Effector CD4-positive, alpha-beta T cell (primary cell): ENCODE measurements around the gene PTGES.

ENCODE experiments used
- DNase-seq: peaks from one replicate; pipeline ENCODE4 v3.0.0-alpha.2; 2020

PTGES gene

GRCh38 chr9:129716091-129716490, 36.8 kb downstream of the PTGES start:
- DNase-seq, result no peak

DNA sequence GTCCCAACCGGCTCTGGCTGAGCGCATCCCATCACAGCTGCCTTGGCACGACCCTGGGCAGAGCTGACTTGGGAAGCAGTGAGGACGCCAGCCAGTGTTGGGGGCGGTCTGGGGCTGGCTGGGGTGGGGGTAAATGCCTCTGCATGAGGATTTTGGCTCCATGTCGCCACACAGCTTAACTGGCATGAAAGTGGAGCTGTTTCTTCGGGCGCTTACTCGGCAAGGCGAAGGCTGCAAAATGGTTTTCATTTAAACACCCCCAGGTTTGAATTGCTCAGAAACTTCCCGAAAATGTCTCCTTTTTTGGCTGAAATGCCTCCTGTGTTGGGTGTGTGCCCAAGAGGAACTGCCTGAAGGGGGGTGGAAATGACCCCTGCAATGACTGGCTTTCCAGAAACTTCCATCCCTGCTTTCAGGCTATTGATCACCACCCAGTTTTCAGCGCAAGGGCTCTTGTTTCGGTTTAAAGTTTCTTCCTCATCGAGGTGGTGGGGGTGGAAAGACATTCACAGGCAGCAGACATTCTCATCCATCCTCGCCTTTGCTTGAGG, 38.3 kb downstream of the PTGES start:
- no peak for DNase-seq

- DNase-seq, result no peak
These were observed 39.5 kb downstream of the PTGES start for GRCh38 chr9:129713402-129713679.

GRCh38 chr9:129712634-129713401, 40.0 kb downstream of the PTGES start:
- no peak for DNase-seq

- DNase-seq, result no peak
These were observed 42.7 kb downstream of the PTGES start for GRCh38 chr9:129710169-129710453.

GRCh38 chr9:129709438-129710168, 43.2 kb downstream of the PTGES start:
- DNase-seq, result no peak

DNA sequence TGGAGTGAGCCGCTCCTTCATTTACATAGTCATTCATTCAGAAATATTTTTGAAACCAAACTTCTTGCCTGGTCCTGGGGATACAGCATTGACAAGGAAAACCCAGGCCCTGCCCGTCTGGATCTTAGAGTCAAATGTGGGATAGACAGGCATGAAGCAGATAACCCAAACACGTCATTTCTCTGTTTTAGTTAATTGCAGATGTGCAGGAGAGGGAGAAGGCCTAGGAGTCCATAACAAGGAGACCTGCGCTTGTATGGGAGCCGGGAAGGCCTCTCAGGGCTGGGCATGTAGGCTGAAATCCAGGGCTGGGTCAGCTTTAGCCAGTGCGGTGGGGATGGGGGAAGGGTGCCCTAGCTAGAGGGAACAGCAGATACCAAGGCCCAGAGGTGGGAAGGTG, 44.0 kb downstream of the PTGES start:
- no peak for DNase-seq

- no peak for DNase-seq
These were observed 48.0 kb downstream of the PTGES start for GRCh38 chr9:129704807-129705206.

DNA sequence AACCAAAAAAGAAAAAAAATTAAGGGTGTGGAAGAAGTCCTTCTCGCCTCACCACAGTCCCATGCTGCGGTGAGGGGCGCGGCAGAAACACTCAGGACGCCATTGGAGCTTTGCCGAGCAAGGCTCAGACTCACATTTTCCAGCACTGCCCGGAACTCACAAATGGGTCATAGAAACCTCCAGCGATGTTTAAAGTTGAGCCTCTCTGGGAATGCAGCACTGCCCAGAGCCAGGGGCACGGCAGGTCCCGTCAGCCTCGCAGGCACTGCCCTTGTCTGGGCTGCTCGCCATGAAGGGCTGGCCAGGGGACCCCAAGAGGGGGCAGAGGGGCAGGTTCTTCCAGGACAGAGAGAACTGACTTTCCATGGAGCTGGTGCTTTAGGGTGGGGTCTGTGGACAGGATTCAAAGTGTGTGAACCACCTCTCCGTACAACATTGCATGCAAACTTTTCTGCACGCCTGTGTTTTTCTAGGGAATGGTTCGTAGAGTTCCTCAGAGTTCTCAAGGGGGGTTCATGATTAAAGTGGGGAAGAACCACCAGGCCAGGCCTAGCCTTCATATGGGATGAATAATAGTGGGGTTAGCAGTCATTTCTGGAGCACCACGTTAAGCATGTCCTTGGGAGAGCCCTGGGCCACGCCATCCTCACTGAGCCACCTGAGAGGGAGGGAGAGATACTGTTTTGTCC, 49.0 kb downstream of the PTGES start:
- DNase-seq, result no peak

- DNase-seq, result no peak
These were observed 50.0 kb downstream of the PTGES start for GRCh38 chr9:129702589-129703520.

DNA sequence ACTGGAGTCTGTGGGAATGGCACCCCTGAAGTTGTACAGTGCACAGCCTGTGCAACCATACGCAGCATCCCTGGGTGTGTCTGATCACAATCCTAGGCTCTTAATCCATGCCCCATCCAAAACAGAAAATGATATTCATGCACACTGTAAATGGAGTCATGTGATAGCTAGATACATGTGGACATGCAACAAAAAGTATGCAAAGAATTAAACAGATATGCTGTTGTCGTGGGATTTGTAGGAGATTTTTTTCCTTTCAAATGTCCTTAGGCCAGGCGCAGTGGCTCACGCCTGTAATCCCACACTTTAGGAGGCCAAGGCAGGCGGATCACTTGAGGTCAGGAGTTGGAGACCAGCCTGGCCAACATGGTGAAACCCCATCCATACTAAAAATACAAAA, 51.3 kb downstream of the PTGES start:
- DNase-seq, result no peak

DNA sequence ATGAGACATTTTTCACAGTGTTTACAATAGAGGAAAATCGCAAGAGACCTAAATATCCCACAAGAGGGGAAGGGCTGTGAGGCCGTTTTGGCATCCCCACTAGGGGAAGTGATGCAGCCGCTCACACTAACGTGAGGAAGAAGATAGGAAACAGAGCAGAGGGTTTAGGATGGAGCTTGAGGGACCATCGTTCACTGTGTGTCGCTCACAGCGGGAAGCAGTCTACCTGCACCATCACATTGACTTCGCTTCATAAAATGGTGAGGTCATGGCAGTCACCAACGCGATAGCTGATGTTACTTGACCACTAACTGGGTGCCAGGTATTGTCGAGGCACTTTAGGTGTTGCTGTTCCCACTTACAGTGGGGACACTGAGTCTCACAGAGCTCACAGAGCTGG, 51.8 kb downstream of the PTGES start:
- no peak for DNase-seq

- no peak for DNase-seq
These were observed 54.5 kb downstream of the PTGES start for GRCh38 chr9:129698254-129698757.

DNA sequence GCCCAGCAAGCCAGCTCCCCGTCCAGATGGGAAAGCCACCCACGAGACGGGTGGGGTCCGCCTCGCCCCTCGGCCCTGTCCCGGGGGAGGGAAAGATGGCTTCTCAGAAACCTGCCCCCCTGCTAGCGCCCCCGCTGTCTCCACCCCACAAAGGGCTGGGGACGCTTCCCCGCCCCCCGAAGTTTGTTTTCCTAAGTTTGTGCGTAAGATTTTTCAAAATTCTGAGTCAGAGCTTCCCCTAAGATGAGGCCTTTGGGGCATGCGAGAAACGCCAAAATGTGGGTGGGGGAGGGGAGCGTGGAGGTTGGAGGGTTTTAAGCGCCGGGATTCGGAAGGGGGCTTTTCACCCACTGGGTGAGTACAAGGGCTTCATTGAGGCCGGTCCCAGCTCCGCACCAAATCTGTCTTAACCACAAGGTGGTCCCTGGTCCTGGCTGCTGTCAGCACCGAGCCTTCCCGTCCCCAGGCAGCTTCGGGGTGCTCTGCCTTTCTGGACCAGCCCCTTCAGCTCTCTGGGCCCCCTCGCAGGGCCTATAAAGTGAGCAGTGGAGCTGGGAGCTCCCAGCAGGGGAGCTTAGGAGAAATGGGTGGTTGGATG, 55.1 kb downstream of the PTGES start:
- no peak for DNase-seq

DNA sequence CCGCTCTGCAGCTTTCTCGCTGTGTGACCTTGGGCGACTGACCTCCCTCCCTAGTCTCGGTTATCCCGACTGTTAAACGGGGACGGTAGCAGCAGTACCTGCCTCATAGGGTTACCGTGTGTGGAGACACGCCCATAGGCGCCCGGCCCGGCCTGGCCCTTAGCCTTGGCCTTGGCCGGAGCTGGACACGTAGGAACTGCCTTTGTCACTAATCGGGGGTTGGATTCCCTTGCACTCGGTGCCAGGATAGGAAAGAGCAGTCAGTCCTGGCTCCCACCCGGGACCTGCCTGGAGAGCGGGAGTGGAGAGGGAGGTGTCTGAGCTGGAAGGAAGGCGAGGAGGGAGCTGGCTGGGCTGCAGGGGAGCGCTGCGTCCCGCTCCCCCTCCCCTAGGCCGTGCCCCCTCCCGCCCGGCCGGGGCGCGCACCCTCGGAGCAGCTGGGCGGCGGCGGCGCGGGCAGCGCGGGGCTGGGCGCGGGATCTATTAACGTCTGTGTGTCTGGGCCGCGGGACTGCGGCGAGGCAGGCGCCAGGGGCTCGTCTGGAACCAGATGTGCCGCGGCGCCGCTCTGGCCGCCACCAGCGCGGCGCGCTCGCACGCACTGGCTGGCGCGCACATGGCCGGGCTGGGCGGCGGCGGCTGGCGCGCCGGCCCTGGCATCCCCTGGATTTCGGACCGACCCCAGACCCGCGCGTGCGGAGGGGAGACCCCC, 55.7 kb downstream of the PTGES start:
- DNase-seq, result no peak

- no peak for DNase-seq
These were observed 57.0 kb downstream of the PTGES start for GRCh38 chr9:129695870-129696269.

- no peak for DNase-seq
These were observed 58.6 kb downstream of the PTGES start for GRCh38 chr9:129694243-129694646.

DNA sequence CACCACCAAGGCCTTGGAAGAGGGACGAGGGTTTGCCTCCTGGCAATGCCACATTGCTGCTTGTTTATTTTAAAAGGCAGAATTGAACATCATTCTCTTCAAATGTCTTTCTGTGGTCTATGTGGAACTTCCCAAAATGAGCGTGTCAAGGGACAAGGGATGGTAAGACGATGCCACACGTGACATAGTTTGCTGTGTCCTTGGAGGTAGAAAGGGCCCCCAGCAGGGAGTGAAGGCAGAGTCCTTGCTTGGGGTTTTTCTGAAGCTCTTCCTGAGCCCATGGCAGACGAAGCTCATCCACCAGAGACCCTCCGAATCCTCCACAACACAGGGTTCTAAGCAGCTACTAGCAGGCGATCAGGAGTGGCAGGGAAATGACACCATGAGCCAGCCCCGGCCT, 59.1 kb downstream of the PTGES start:
- DNase-seq, result no peak

DNA sequence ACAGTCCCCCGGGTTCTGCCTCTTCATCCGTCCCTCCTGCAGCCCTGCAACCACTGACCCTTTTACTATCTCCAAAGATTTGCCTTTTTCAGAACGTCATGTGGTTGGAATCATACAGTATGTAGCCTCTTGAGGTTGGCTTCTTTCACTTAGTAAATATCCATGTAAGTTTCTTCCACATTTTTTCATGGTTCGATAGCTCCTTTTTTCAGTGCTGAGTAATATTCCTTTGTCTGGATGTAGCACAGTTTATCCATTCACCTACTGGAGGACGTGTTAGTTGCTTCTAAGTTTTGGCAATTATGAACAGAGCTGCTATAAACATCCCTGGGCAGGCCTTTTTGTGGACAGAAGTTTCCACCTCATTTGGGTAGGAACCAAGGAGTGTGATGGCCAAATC, 60.3 kb downstream of the PTGES start:
- DNase-seq, result no peak
